HFFc6 (cell line): ENCODE results near the gene KDM4C. TPM values are rescaled to one million over a fixed set of nuclear protein-coding genes. Genes with fewer than 3 reads are reported as not detected.

Experiments
- DNase-seq: peaks from one replicate; pipeline ENCODE4 v3.0.0-alpha.2; 2018
- H3K27ac Mint-ChIP-seq: 2 replicates; pipeline ENCODE4 v1.8.0; 2020; ENCODE audit warnings: mild to moderate bottlenecking, mixed read lengths
- H3K27me3 Mint-ChIP-seq: 2 replicates; pipeline ENCODE4 v1.8.0; 2021; ENCODE audit warnings: mild to moderate bottlenecking, moderate library complexity, mixed read lengths; ENCODE audit not compliant: insufficient read depth
- H3K36me3 Mint-ChIP-seq: 2 replicates; pipeline ENCODE4 v1.8.0; 2021; ENCODE audit warnings: low read depth, mixed read lengths
- H3K4me1 Mint-ChIP-seq: 2 replicates; pipeline ENCODE4 v1.8.0; 2020; ENCODE audit warnings: low read depth, mixed read lengths
- H3K4me3 Mint-ChIP-seq: 2 replicates; pipeline ENCODE4 v1.8.0; 2020; ENCODE audit warnings: mild to moderate bottlenecking, moderate library complexity, mixed read lengths
- H3K9me3 Mint-ChIP-seq: 2 replicates; pipeline ENCODE4 v1.8.0; 2020; ENCODE audit warnings: mild to moderate bottlenecking, mixed read lengths
- total RNA-seq, 6 experiments: library from RNA; stranded (reverse); fragmentation: NEBNext Ultra II Directional; extraction: Animal tissue kit (Norgen Biotek cat#: 25700); gene quantifications; 2 replicates in 1 of 6; 3 replicates in 5 of 6; pipeline ENCODE4 v1.2.3, GENCODE V29; 2021
- TF ChIP-seq, protein P1 (sequence below): fragments of 200-600 bp; sonication (generic); IDR thresholded peaks from 2 replicates; pipeline ENCODE4 v1.5.0; 2021; ENCODE audit warnings: antibody characterized with exemption, mild to moderate bottlenecking

Gene KDM4C
- total RNA-seq, 6 experiments from 2014 or later = 9.1 to 12.0 (median 11.1) TPM

DNA sequence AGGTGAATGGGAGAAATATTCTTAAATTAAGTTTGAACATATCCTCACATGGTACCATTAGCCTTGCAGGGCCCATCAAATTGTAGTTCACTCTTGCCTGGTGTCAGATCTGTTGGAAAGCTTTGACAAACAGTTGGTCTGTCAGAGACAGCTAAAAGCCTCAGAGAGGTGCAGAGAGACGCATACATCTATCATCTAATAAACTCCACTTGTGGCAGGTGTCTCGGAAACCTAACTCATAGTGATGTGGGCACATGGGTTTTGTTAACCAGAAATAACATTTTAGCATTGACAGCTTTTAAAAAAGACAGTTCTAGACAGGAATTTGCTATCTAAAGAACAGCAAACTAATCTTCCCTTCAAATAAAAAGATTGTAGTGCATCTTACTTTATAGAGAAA, 315.9 kb downstream of the KDM4C start:
- no peak overlapping the region for H3K4me3 Mint-ChIP-seq
- TF ChIP-seq, protein P1, sequence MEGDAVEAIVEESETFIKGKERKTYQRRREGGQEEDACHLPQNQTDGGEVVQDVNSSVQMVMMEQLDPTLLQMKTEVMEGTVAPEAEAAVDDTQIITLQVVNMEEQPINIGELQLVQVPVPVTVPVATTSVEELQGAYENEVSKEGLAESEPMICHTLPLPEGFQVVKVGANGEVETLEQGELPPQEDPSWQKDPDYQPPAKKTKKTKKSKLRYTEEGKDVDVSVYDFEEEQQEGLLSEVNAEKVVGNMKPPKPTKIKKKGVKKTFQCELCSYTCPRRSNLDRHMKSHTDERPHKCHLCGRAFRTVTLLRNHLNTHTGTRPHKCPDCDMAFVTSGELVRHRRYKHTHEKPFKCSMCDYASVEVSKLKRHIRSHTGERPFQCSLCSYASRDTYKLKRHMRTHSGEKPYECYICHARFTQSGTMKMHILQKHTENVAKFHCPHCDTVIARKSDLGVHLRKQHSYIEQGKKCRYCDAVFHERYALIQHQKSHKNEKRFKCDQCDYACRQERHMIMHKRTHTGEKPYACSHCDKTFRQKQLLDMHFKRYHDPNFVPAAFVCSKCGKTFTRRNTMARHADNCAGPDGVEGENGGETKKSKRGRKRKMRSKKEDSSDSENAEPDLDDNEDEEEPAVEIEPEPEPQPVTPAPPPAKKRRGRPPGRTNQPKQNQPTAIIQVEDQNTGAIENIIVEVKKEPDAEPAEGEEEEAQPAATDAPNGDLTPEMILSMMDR = no peak
- H3K36me3 Mint-ChIP-seq = no peaks in the 10 kb centered on the region
- no peaks in the 10 kb centered on the region for H3K9me3 Mint-ChIP-seq
- no peaks in the 10 kb centered on the region for H3K4me1 Mint-ChIP-seq
- no peak for DNase-seq
- no peak overlapping the region; the same call in 1 of the 2 replicates for H3K27ac Mint-ChIP-seq
- H3K27me3 Mint-ChIP-seq = no peaks in the 10 kb centered on the region; the same call in 1 of the 2 replicates

- H3K27me3 Mint-ChIP-seq = no peaks in the 10 kb centered on the region; the same call in 1 of the 2 replicates
- no peak for DNase-seq
Measured at GRCh38 chr9:7075154-7075553, 317.4 kb downstream of the KDM4C start.

GRCh38 chr9:7079051-7079450, 321.3 kb downstream of the KDM4C start:
- H3K9me3 Mint-ChIP-seq = no peaks in the 10 kb centered on the region
- H3K4me3 Mint-ChIP-seq = no peak overlapping the region
- TF ChIP-seq, protein P1 = no peak
- H3K27ac Mint-ChIP-seq = no peak overlapping the region
- H3K27me3 Mint-ChIP-seq = no peaks in the 10 kb centered on the region; the same call in 1 of the 2 replicates
- no peak for DNase-seq
- no peaks in the 10 kb centered on the region for H3K4me1 Mint-ChIP-seq
- no peaks in the 10 kb centered on the region for H3K36me3 Mint-ChIP-seq

More at GRCh38 chr9:7075154-7075553, 317.4 kb downstream of the KDM4C start:
- H3K4me1 Mint-ChIP-seq = no peaks in the 10 kb centered on the region
- H3K27ac Mint-ChIP-seq = no peak overlapping the region
- TF ChIP-seq, protein P1 = no peak
- H3K36me3 Mint-ChIP-seq = no peaks in the 10 kb centered on the region
- no peak overlapping the region for H3K4me3 Mint-ChIP-seq
- no peaks in the 10 kb centered on the region for H3K9me3 Mint-ChIP-seq

- TF ChIP-seq, protein P1 = no peak
Measured at GRCh38 chr9:7081065-7081600, 323.4 kb downstream of the KDM4C start.

GRCh38 chr9:7083192-7083591, 325.4 kb downstream of the KDM4C start:
- H3K27ac Mint-ChIP-seq = no peak overlapping the region

More at GRCh38 chr9:7081065-7081600, 323.4 kb downstream of the KDM4C start:
- no peak overlapping the region for H3K27ac Mint-ChIP-seq
- H3K36me3 Mint-ChIP-seq = no peaks in the 10 kb centered on the region
- no peaks in the 10 kb centered on the region; the same call in 1 of the 2 replicates for H3K27me3 Mint-ChIP-seq
- H3K4me1 Mint-ChIP-seq = no peaks in the 10 kb centered on the region
- no peak for DNase-seq
- H3K4me3 Mint-ChIP-seq = no peak overlapping the region
- H3K9me3 Mint-ChIP-seq = no peaks in the 10 kb centered on the region

More at GRCh38 chr9:7083192-7083591, 325.4 kb downstream of the KDM4C start:
- Mint-ChIP-seq H3K9me3 (no peaks in the 10 kb centered on the region), H3K4me3 (no peak overlapping the region), H3K36me3 (no peaks in the 10 kb centered on the region), H3K4me1 (no peaks in the 10 kb centered on the region), H3K27me3 (no peaks in the 10 kb centered on the region; the same call in 1 of the 2 replicates)
- TF ChIP-seq, protein P1 = no peak
- DNase-seq = no peak
